ENCODE measurements around the gene ETFA. TPM values are rescaled to one million over a fixed set of nuclear protein-coding genes. Genes with fewer than 3 reads are reported as not detected.
A peak's percentile ranks its signal among the peaks of the same experiment; 100 is the strongest.

ETFA gene
- total RNA-seq, 3 donors from 2014 or later (not counting 1 experiment from before 2014, with no cell fraction given) = 71.9 to 93.1 (median 79.8) TPM

DNA sequence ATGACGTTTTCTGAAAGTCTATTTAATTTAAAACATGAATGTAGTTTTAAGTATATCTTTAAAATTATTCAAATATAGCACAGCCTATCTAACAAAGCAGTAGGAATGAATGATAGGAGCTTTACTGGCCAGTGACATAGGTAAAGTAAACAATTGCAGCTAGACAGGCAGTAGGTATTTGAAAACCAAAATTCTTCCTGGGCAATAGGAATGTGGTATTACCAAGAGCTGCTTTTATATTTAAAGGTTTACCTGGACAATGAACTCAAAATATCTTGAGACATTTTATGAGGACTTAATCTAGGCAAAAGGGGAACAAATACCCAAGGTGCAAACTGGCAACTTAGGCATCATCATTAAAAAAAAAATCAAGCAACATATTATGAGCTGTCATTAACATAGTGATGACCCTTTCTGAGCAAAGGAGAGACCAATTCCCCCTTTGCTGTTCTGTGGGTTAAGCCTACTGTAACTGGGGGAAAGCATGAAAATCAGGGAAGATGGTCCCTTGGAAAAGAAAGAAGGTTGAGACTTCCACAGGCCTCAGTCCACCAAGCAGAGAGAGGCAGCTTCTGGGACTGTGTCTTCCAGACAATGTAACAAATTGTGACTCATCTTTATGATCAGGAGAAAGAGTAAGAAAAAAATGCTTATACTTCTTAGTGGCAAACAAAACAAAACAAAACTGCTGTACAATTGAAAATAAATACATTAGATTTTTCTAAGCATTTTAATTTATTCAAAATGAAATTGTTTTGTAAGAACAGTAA, 38.2 kb upstream of the ETFA start:
- H3K27ac ChIP-seq (ENCODE audit: low read length) = no peak overlapping the region
- ATAC-seq (no peak), DNase-seq (no peak)
- TF ChIP-seq, protein P1, sequence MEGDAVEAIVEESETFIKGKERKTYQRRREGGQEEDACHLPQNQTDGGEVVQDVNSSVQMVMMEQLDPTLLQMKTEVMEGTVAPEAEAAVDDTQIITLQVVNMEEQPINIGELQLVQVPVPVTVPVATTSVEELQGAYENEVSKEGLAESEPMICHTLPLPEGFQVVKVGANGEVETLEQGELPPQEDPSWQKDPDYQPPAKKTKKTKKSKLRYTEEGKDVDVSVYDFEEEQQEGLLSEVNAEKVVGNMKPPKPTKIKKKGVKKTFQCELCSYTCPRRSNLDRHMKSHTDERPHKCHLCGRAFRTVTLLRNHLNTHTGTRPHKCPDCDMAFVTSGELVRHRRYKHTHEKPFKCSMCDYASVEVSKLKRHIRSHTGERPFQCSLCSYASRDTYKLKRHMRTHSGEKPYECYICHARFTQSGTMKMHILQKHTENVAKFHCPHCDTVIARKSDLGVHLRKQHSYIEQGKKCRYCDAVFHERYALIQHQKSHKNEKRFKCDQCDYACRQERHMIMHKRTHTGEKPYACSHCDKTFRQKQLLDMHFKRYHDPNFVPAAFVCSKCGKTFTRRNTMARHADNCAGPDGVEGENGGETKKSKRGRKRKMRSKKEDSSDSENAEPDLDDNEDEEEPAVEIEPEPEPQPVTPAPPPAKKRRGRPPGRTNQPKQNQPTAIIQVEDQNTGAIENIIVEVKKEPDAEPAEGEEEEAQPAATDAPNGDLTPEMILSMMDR (IDR thresholded peaks at IDR 0.05) = no peak
- Mint-ChIP-seq H3K9me3 (no peaks in the 10 kb centered on the region), H3K4me3 (no peak overlapping the region), H3K27me3 (ENCODE audit: low read depth in 2 of 2) (peaks cover 20 to 37% of the 10 kb centered on the region in 2 donors), H3K27ac (no peak overlapping the region), H3K36me3 (peaks cover 13% of the 10 kb centered on the region), H3K4me1 (peaks cover 10 to 13% of the 10 kb centered on the region in 2 donors)
- H3K4me3 ChIP-seq (ENCODE audit: low read length) = no peak overlapping the region
- intact Hi-C loops (cut with micrococcal nuclease) = no loop called here
- H3K27me3 ChIP-seq (ENCODE audit: control insufficient read depth, insufficient read depth, low read length) = peaks cover 34% of the 10 kb centered on the region
- no CpG with 5 or more reads among the region's 1 CpG for WGBS (ENCODE audit: insufficient coverage)
- peaks cover 15% of the 10 kb centered on the region for H3K4me1 ChIP-seq (ENCODE audit: control insufficient read depth, insufficient read depth, low read length)
- H3K9me3 ChIP-seq (ENCODE audit: control insufficient read depth, insufficient read depth, low read length) = no peaks in the 10 kb centered on the region
- H3K36me3 ChIP-seq (ENCODE audit: control insufficient read depth, insufficient read depth, low read length) = peaks cover 2% of the 10 kb centered on the region

DNA sequence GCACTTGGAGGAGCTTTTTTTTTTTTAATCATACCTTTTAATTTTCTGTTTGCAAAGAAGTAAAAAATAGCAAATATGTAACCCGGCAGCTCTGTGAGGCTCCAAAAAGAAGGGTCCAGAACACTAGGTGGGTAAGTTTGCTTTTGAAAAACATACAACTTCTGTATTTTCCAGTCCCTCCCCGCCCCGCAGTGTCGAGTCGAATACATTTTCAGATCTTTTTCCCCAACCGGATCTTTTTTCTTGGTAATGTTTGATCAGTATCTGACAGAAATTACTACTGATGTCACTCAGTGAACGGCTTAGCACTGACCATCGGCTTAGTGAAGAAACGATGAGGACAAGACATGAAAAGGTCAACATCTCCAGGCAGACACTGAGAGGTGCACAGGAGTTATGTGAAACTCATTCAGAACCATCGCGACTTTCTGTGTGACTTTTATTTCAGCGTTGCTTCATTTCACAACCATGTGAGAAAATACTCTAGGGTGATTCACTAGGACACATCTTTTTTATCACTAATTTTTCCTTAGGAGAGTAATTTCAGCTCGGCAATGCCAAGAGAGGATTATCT, 36.3 kb upstream of the ETFA start:
- no peaks in the 10 kb centered on the region for H3K9me3 Mint-ChIP-seq
- no peak for DNase-seq
- peaks cover 13% of the 10 kb centered on the region for H3K36me3 Mint-ChIP-seq
- Histone ChIP-seq H3K27me3 (ENCODE audit: control insufficient read depth, insufficient read depth, low read length) (peaks cover 51% of the 10 kb centered on the region), H3K4me3 (ENCODE audit: low read length) (no peak overlapping the region), H3K36me3 (ENCODE audit: control insufficient read depth, insufficient read depth, low read length) (peaks cover 2% of the 10 kb centered on the region), H3K27ac (ENCODE audit: low read length) (no peak overlapping the region), H3K4me1 (ENCODE audit: control insufficient read depth, insufficient read depth, low read length) (peaks cover 24% of the 10 kb centered on the region), H3K9me3 (ENCODE audit: control insufficient read depth, insufficient read depth, low read length) (no peaks in the 10 kb centered on the region)
- H3K27ac Mint-ChIP-seq = no peak overlapping the region
- peaks cover 30 to 50% of the 10 kb centered on the region in 2 donors for H3K27me3 Mint-ChIP-seq (ENCODE audit: low read depth in 2 of 2)
- peak overlapping the region; percentile 37 for H3K4me3 Mint-ChIP-seq
- intact Hi-C loops (cut with micrococcal nuclease) = no loop called here
- ATAC-seq = no peak
- WGBS (ENCODE audit: insufficient coverage) = 67% methylated on average over 13 of the region's 13 CpGs
- H3K4me1 Mint-ChIP-seq = peaks cover 15 to 24% of the 10 kb centered on the region in 2 donors
- TF ChIP-seq, protein P1 (IDR thresholded peaks at IDR 0.05) = no peak

DNA sequence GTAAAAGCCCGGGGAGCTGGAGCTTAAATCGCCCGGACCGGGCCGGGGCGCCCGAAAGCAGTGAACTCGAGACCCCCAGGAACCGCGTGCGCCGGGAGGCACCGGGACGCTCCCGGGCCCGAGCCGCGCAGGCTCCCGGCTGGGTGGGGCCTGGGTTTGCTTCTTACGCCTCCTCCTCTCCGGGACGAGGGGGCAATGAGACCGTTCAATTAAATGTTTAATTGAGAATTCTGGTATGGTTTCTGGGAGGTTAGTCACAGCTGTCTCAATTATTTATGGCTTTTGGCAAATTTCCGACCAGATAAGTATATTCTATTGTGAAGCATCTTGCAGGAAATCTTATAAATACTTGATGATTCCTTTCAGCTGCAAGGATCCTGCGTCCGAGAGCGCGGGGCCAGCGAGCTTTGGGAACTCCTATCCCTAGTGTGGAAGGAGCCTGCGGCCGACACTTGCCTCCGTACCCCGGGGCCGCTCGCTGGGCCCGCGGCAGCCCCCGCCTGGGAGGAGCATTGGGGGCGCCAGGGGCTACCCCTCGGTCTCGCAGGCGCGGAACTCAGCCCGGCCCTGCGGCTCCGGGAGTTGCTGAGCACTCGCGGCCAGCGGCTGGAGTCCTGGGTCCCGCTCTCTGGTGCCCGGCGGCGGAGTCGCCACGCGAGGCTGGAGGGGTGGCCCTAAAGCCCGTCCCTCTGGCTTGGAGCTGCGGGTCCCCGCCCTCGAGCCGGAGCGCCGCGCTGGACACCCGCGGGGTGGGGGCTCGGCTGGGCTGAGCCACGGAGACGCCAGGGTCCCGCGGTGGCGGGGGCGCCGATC, 35.6 kb upstream of the ETFA start:
- peaks cover 29% of the 10 kb centered on the region for H3K4me1 ChIP-seq (ENCODE audit: control insufficient read depth, insufficient read depth, low read length)
- intact Hi-C loops (cut with micrococcal nuclease) = no loop called here
- H3K36me3 ChIP-seq (ENCODE audit: control insufficient read depth, insufficient read depth, low read length) = peaks cover 2% of the 10 kb centered on the region
- TF ChIP-seq, protein P1 (IDR thresholded peaks at IDR 0.05) = no peak
- WGBS (ENCODE audit: insufficient coverage) = 6% methylated on average over 73 of the region's 74 CpGs
- no peaks in the 10 kb centered on the region for H3K9me3 ChIP-seq (ENCODE audit: control insufficient read depth, insufficient read depth, low read length)
- H3K4me1 Mint-ChIP-seq = peaks cover 17 to 28% of the 10 kb centered on the region in 2 donors
- no peak overlapping the region for H3K27ac Mint-ChIP-seq
- peak overlapping the region; percentile 49 for H3K4me3 Mint-ChIP-seq
- H3K27me3 ChIP-seq (ENCODE audit: control insufficient read depth, insufficient read depth, low read length) = peaks cover 55% of the 10 kb centered on the region
- peaks cover 13% of the 10 kb centered on the region for H3K36me3 Mint-ChIP-seq
- peaks cover 34 to 53% of the 10 kb centered on the region in 2 donors for H3K27me3 Mint-ChIP-seq (ENCODE audit: low read depth in 2 of 2)
- no peak overlapping the region for H3K4me3 ChIP-seq (ENCODE audit: low read length)
- H3K9me3 Mint-ChIP-seq = no peaks in the 10 kb centered on the region
- no peak overlapping the region for H3K27ac ChIP-seq (ENCODE audit: low read length)
- DNase-seq (peak in 1 of 2 donors; percentile 31), ATAC-seq (no peak)
